Memory B cell (primary cell): Measurements from ENCODE around the gene TWSG1.
"Not testable (repeated sequence)": the region's sequence is repeated elsewhere in the genome, so short reads cannot be mapped to it uniquely, and the experiment has no call there.

Source experiments
- ATAC-seq: fragments of 150-1000 bp; cut with Tn5 transposase; 2 replicates; pipeline ENCODE4 v1.10.0; 2021; ENCODE audit warnings: low read depth, mild to moderate bottlenecking, moderate library complexity
- DNase-seq, 2 donors: peaks; one replicate each; pipeline ENCODE4 v3.0.0; 2022; ENCODE audit warnings: low spot score in 2 of 2
- H3K27ac Mint-ChIP-seq: one replicate; pipeline ENCODE4 v1.8.0; 2022; ENCODE audit warnings: mild to moderate bottlenecking, moderate library complexity, mixed read lengths
- H3K27me3 Mint-ChIP-seq: one replicate; pipeline ENCODE4 v1.8.0; 2022; ENCODE audit warnings: mixed read lengths
- H3K36me3 Mint-ChIP-seq: one replicate; pipeline ENCODE4 v1.8.0; 2022; ENCODE audit warnings: mild to moderate bottlenecking, mixed read lengths
- H3K4me1 Mint-ChIP-seq: one replicate; pipeline ENCODE4 v1.8.0; 2022; ENCODE audit warnings: mixed read lengths
- H3K4me3 Mint-ChIP-seq: one replicate; pipeline ENCODE4 v1.8.0; 2022; ENCODE audit warnings: mild to moderate bottlenecking, moderate library complexity, mixed read lengths
- H3K9me3 Mint-ChIP-seq: one replicate; pipeline ENCODE4 v1.8.0; 2022; ENCODE audit warnings: mixed read lengths

Gene TWSG1

GRCh38 chr18:9387891-9388290 is 53.3 kb downstream of the TWSG1 start:
- peaks cover 4% of the 10 kb centered on the region for H3K9me3 Mint-ChIP-seq
- peaks cover 18% of the 10 kb centered on the region for H3K36me3 Mint-ChIP-seq
- no peaks in the 10 kb centered on the region for H3K4me1 Mint-ChIP-seq
- no peaks in the 10 kb centered on the region for H3K27me3 Mint-ChIP-seq
- no peak for DNase-seq
- no peak overlapping the region for H3K27ac Mint-ChIP-seq
- no peak overlapping the region for H3K4me3 Mint-ChIP-seq
- ATAC-seq = no peak

GRCh38 chr18:9389706-9390105 is 55.1 kb downstream of the TWSG1 start:
- Mint-ChIP-seq H3K27ac (no peak overlapping the region), H3K36me3 (peaks cover 22% of the 10 kb centered on the region), H3K27me3 (no peaks in the 10 kb centered on the region), H3K4me3 (no peak overlapping the region), H3K4me1 (no peaks in the 10 kb centered on the region), H3K9me3 (peaks cover 4% of the 10 kb centered on the region)
- ATAC-seq = no peak
- DNase-seq = no peak

- Mint-ChIP-seq H3K27ac (no peak overlapping the region), H3K36me3 (peaks cover 30% of the 10 kb centered on the region)
These were observed 58.2 kb downstream of the TWSG1 start for GRCh38 chr18:9392726-9393125.

GRCh38 chr18:9394046-9394445 is 59.5 kb downstream of the TWSG1 start:
- H3K27ac Mint-ChIP-seq = no peak overlapping the region
- ATAC-seq (no peak), DNase-seq (no peak)
- H3K27me3 Mint-ChIP-seq = no peaks in the 10 kb centered on the region
- H3K36me3 Mint-ChIP-seq = peaks cover 29% of the 10 kb centered on the region
- no peak overlapping the region for H3K4me3 Mint-ChIP-seq
- peaks cover 4% of the 10 kb centered on the region for H3K9me3 Mint-ChIP-seq
- no peaks in the 10 kb centered on the region for H3K4me1 Mint-ChIP-seq

More at GRCh38 chr18:9392726-9393125, 58.2 kb downstream of the TWSG1 start:
- H3K9me3 Mint-ChIP-seq = peaks cover 4% of the 10 kb centered on the region
- no peaks in the 10 kb centered on the region for H3K4me1 Mint-ChIP-seq
- ATAC-seq (no peak), DNase-seq (no peak)
- H3K4me3 Mint-ChIP-seq = no peak overlapping the region
- no peaks in the 10 kb centered on the region for H3K27me3 Mint-ChIP-seq

GRCh38 chr18:9400197-9400596 is 65.6 kb downstream of the TWSG1 start:
- ATAC-seq = no peak
- Mint-ChIP-seq H3K36me3 (peaks cover 14% of the 10 kb centered on the region), H3K4me1 (peaks cover 4% of the 10 kb centered on the region), H3K27me3 (no peaks in the 10 kb centered on the region), H3K4me3 (no peak overlapping the region), H3K27ac (no peak overlapping the region), H3K9me3 (no peaks in the 10 kb centered on the region)
- DNase-seq = no peak

- Mint-ChIP-seq H3K36me3 (peaks cover 11% of the 10 kb centered on the region), H3K27ac (no peak overlapping the region), H3K4me1 (peaks cover 4% of the 10 kb centered on the region), H3K27me3 (no peaks in the 10 kb centered on the region), H3K9me3 (no peaks in the 10 kb centered on the region), H3K4me3 (no peak overlapping the region)
- DNase-seq = no peak
- ATAC-seq = no peak
These were observed 66.6 kb downstream of the TWSG1 start for GRCh38 chr18:9401176-9401575.

GRCh38 chr18:9402358-9403007 is 67.9 kb downstream of the TWSG1 start:
- DNase-seq, ATAC-seq, H3K27me3 Mint-ChIP-seq, H3K9me3 Mint-ChIP-seq, H3K4me1 Mint-ChIP-seq, H3K36me3 Mint-ChIP-seq, H3K4me3 Mint-ChIP-seq, H3K27ac Mint-ChIP-seq: not testable (repeated sequence)

- ATAC-seq = no peak
- Mint-ChIP-seq H3K27ac (peak overlapping the region; percentile 50), H3K4me1 (peaks cover 4% of the 10 kb centered on the region), H3K9me3 (no peaks in the 10 kb centered on the region), H3K36me3 (peaks cover 3% of the 10 kb centered on the region), H3K4me3 (peak overlapping the region; percentile 80), H3K27me3 (no peaks in the 10 kb centered on the region)
- no peak for DNase-seq
These were observed 69.4 kb downstream of the TWSG1 start for GRCh38 chr18:9403795-9404564.

GRCh38 chr18:9404565-9405060 is 70.0 kb downstream of the TWSG1 start:
- peaks cover 4% of the 10 kb centered on the region for H3K4me1 Mint-ChIP-seq
- H3K27me3 Mint-ChIP-seq = no peaks in the 10 kb centered on the region
- H3K36me3 Mint-ChIP-seq = no peaks in the 10 kb centered on the region
- DNase-seq = peak; percentile 21 to 34
- peak; percentile 91 for ATAC-seq
- peak overlapping the region; percentile 80 for H3K4me3 Mint-ChIP-seq
- H3K27ac Mint-ChIP-seq = peak overlapping the region; percentile 50
- H3K9me3 Mint-ChIP-seq = no peaks in the 10 kb centered on the region

- no peak overlapping the region for H3K27ac Mint-ChIP-seq
- H3K9me3 Mint-ChIP-seq = peaks cover 3% of the 10 kb centered on the region
- peak overlapping the region; percentile 80 for H3K4me3 Mint-ChIP-seq
- peaks cover 4% of the 10 kb centered on the region for H3K4me1 Mint-ChIP-seq
- no peaks in the 10 kb centered on the region for H3K36me3 Mint-ChIP-seq
- DNase-seq = no peak
- no peaks in the 10 kb centered on the region for H3K27me3 Mint-ChIP-seq
- no peak for ATAC-seq
These were observed 70.6 kb downstream of the TWSG1 start for GRCh38 chr18:9405130-9405529.

GRCh38 chr18:9405977-9406376 is 71.4 kb downstream of the TWSG1 start:
- DNase-seq (no peak), ATAC-seq (no peak)
- H3K4me3 Mint-ChIP-seq = peak overlapping the region; percentile 38
- H3K36me3 Mint-ChIP-seq = no peaks in the 10 kb centered on the region
- H3K4me1 Mint-ChIP-seq = peaks cover 4% of the 10 kb centered on the region
- no peaks in the 10 kb centered on the region for H3K27me3 Mint-ChIP-seq
- H3K9me3 Mint-ChIP-seq = peaks cover 3% of the 10 kb centered on the region
- no peak overlapping the region for H3K27ac Mint-ChIP-seq

- H3K4me3 Mint-ChIP-seq = no peak overlapping the region
- peaks cover 3% of the 10 kb centered on the region for H3K9me3 Mint-ChIP-seq
- ATAC-seq = no peak
- H3K27me3 Mint-ChIP-seq = no peaks in the 10 kb centered on the region
- H3K4me1 Mint-ChIP-seq = no peaks in the 10 kb centered on the region
- DNase-seq = no peak
- no peak overlapping the region for H3K27ac Mint-ChIP-seq
- H3K36me3 Mint-ChIP-seq = no peaks in the 10 kb centered on the region
These were observed 75.9 kb downstream of the TWSG1 start for GRCh38 chr18:9410515-9410914.

- Mint-ChIP-seq H3K9me3 (peaks cover 3% of the 10 kb centered on the region), H3K27ac (no peak overlapping the region), H3K4me3 (no peak overlapping the region), H3K27me3 (no peaks in the 10 kb centered on the region), H3K4me1 (no peaks in the 10 kb centered on the region), H3K36me3 (no peaks in the 10 kb centered on the region)
- ATAC-seq (no peak), DNase-seq (no peak)
These were observed 79.0 kb downstream of the TWSG1 start for GRCh38 chr18:9413576-9413975.

- no peak overlapping the region for H3K27ac Mint-ChIP-seq
- H3K9me3 Mint-ChIP-seq = no peaks in the 10 kb centered on the region
- no peaks in the 10 kb centered on the region for H3K4me1 Mint-ChIP-seq
- DNase-seq (no peak), ATAC-seq (no peak)
- no peaks in the 10 kb centered on the region for H3K36me3 Mint-ChIP-seq
- H3K27me3 Mint-ChIP-seq = no peaks in the 10 kb centered on the region
- no peak overlapping the region for H3K4me3 Mint-ChIP-seq
These were observed 82.0 kb downstream of the TWSG1 start for GRCh38 chr18:9416563-9417072.
